Fibroblast of lung (primary cell): Measurements from ENCODE around the gene CST8. TPM values are rescaled to one million over a fixed set of nuclear protein-coding genes. Genes with fewer than 3 reads are reported as not detected.
A peak's percentile ranks its signal among the peaks of the same experiment; 100 is the strongest.

Source experiments
- DNase-seq, 2 donors: peaks; one replicate each; pipeline versions ENCODE4 v3.0.0 to v3.0.0-alpha.2; 2010; ENCODE audit warnings: low read depth in 2 of 2
- H2AFZ ChIP-seq: 2 replicates; pipeline ENCODE4 v1.5.1; 2012; ENCODE audit warnings: low read length, control low read depth, inconsistent platforms
- H3K27ac ChIP-seq: 2 replicates; pipeline ENCODE4 v1.5.1; 2011; ENCODE audit warnings: low read length, control low read depth; ENCODE audit not compliant: insufficient read depth
- H3K27me3 ChIP-seq: 2 replicates; pipeline ENCODE4 v1.5.1; 2011; ENCODE audit warnings: mild to moderate bottlenecking, low read length; ENCODE audit not compliant: control insufficient read depth, insufficient read depth
- H3K36me3 ChIP-seq: 2 replicates; pipeline ENCODE4 v1.5.1; 2011; ENCODE audit warnings: low read length; ENCODE audit not compliant: control insufficient read depth, insufficient read depth
- H3K4me1 ChIP-seq: 2 replicates; pipeline ENCODE4 v1.5.1; 2011; ENCODE audit warnings: low read length; ENCODE audit not compliant: control insufficient read depth, insufficient read depth; ENCODE audit errors: extremely low read depth
- H3K4me2 ChIP-seq: 2 replicates; pipeline ENCODE4 v1.5.1; 2011; ENCODE audit warnings: low read length, control low read depth; ENCODE audit not compliant: insufficient read depth; ENCODE audit errors: extremely low read depth
- H3K4me3 ChIP-seq, 4 experiments: fragments of 200-600 bp in 1 of 4; sonication (generic) in 1 of 4; replicated peaks in 1 of 4; 2 replicates each; pipeline ENCODE4 v1.5.1; 2011 to 2016; ENCODE audit warnings: low read length in 4 of 4, low read depth in 3 of 4, mild to moderate bottlenecking in 3 of 4, control low read depth in 2 of 4, inconsistent platforms in 1 of 4, mixed read lengths in 1 of 4; ENCODE audit not compliant: insufficient read depth in 1 of 4; ENCODE audit errors: control extremely low read depth in 1 of 4
- H3K79me2 ChIP-seq: 2 replicates; pipeline ENCODE4 v1.5.1; 2012; ENCODE audit warnings: mild to moderate bottlenecking, low read length, inconsistent platforms; ENCODE audit not compliant: control insufficient read depth, insufficient read depth
- H3K9ac ChIP-seq: 2 replicates; pipeline ENCODE4 v1.5.1; 2011; ENCODE audit warnings: mild to moderate bottlenecking, low read length, control low read depth; ENCODE audit not compliant: insufficient read depth
- H3K9me3 ChIP-seq: 2 replicates; pipeline ENCODE4 v1.5.1; 2012; ENCODE audit warnings: low read depth, low read length; ENCODE audit not compliant: control insufficient read depth, insufficient read depth
- H4K20me1 ChIP-seq: 2 replicates; pipeline ENCODE4 v1.5.1; 2011; ENCODE audit warnings: low read length; ENCODE audit not compliant: control insufficient read depth, insufficient read depth; ENCODE audit errors: extremely low read depth
- CTCF ChIP-seq, 2 donors: IDR thresholded peaks in 1 of 2; conservative IDR thresholded peaks in 1 of 2; 1 replicate in 1 of 2; 2 replicates in 1 of 2; pipeline ENCODE4 v1.5.1; 2011 to 2012; ENCODE audit warnings: low read length in 2 of 2, control low read depth in 1 of 2, inconsistent platforms in 1 of 2, low read depth in 1 of 2, mild to moderate bottlenecking in 1 of 2
- EZH2 ChIP-seq: IDR thresholded peaks from 2 replicates; pipeline ENCODE4 v1.5.1; 2012; ENCODE audit warnings: low read length, control low read depth, mild to moderate bottlenecking; ENCODE audit errors: missing control alignments
- polyA plus RNA-seq, 2 donors: library from polyadenylated mRNA; depleted of rRNA in 1 of 2; stranded (reverse) in 1 of 2; unstranded in 1 of 2; fragments of >200 nt; gene quantifications; 2 replicates each; pipeline ENCODE4 v1.2.1, GENCODE V29; 2011 to 2012; ENCODE audit warnings: missing spikeins in 1 of 2
- total RNA-seq: library from RNA; depleted of rRNA; stranded (reverse); fragments of >200 nt; gene quantifications from 2 replicates; pipeline ENCODE4 v1.2.1, GENCODE V29; 2014

CST8 gene
- total and polyA plus RNA-seq, 2 donors (not counting 1 experiment from before 2014, with no cell fraction given), result not detected

DNA sequence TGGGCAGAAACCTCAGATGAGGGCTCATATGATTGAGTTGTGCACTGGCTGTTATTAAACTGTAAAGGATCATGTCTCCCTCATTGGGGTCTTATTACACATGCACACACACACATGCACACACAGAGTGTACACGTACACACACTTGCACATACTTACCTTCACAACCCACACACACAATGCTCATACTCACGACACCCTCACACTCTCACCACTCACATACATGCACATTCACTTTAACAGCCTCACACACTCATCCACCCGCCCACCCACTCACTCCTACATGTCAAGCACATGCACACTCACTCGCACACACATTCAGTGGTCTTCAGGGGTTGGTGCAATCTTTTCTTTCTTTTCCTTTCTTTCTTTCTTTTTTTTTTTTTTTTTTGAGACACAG, 46.1 kb upstream of the CST8 start:
- TF ChIP-seq EZH2, result no peak
- no peak for TF ChIP-seq CTCF (conservative IDR thresholded peaks at IDR 0.05 in 1 of 2, IDR thresholded peaks at IDR 0.05 in 1 of 2; ENCODE audit: low read depth in 1 of 2, low read length in 2 of 2)
- H3K9ac ChIP-seq, result no peak overlapping the region
- no peak overlapping the region for H2AFZ ChIP-seq
- no peak overlapping the region for H3K27ac ChIP-seq
- no peaks in the 10 kb centered on the region for H3K36me3 ChIP-seq
- H3K9me3 ChIP-seq, result no peaks in the 10 kb centered on the region
- no peaks in the 10 kb centered on the region for H3K79me2 ChIP-seq
- no peak overlapping the region for H3K4me3 ChIP-seq
- no peak overlapping the region for H3K4me2 ChIP-seq
- H4K20me1 ChIP-seq, result no peaks in the 10 kb centered on the region
- H3K27me3 ChIP-seq, result no peaks in the 10 kb centered on the region
- peaks cover 7% of the 10 kb centered on the region for H3K4me1 ChIP-seq
- DNase-seq, result no peak

- Histone ChIP-seq H3K27ac (no peak overlapping the region), H4K20me1 (no peaks in the 10 kb centered on the region), H2AFZ (no peak overlapping the region), H3K9ac (no peak overlapping the region), H3K9me3 (no peaks in the 10 kb centered on the region), H3K27me3 (no peaks in the 10 kb centered on the region), H3K4me2 (no peak overlapping the region), H3K4me3 (no peak overlapping the region), H3K79me2 (no peaks in the 10 kb centered on the region), H3K36me3 (no peaks in the 10 kb centered on the region), H3K4me1 (peaks cover 7% of the 10 kb centered on the region)
- DNase-seq, result peak; percentile 67 to 87
- TF ChIP-seq EZH2 (no peak), CTCF (conservative IDR thresholded peaks at IDR 0.05 in 1 of 2, IDR thresholded peaks at IDR 0.05 in 1 of 2; ENCODE audit: low read depth in 1 of 2, low read length in 2 of 2) (no peak)
Observed at GRCh38 chr20:23445596-23446217, 45.2 kb upstream of the CST8 start.

- peaks cover 7% of the 10 kb centered on the region for H3K4me1 ChIP-seq
- TF ChIP-seq EZH2 (no peak), CTCF (conservative IDR thresholded peaks at IDR 0.05 in 1 of 2, IDR thresholded peaks at IDR 0.05 in 1 of 2; ENCODE audit: low read depth in 1 of 2, low read length in 2 of 2) (peak; percentile 45 to 56)
- DNase-seq, result peak; percentile 28 to 48
Observed at GRCh38 chr20:23446505-23446904, 44.4 kb upstream of the CST8 start.

More at GRCh38 chr20:23446505-23446904, 44.4 kb upstream of the CST8 start:
- H3K27me3 ChIP-seq, result no peaks in the 10 kb centered on the region
- H3K79me2 ChIP-seq, result no peaks in the 10 kb centered on the region
- no peak overlapping the region for H3K27ac ChIP-seq
- no peaks in the 10 kb centered on the region for H3K9me3 ChIP-seq
- H2AFZ ChIP-seq, result no peak overlapping the region
- H3K4me2 ChIP-seq, result no peak overlapping the region
- H3K9ac ChIP-seq, result no peak overlapping the region
- H3K4me3 ChIP-seq, result no peak overlapping the region
- H3K36me3 ChIP-seq, result no peaks in the 10 kb centered on the region
- H4K20me1 ChIP-seq, result no peaks in the 10 kb centered on the region
